Measurements from ENCODE around the gene DMRT1.

DNA sequence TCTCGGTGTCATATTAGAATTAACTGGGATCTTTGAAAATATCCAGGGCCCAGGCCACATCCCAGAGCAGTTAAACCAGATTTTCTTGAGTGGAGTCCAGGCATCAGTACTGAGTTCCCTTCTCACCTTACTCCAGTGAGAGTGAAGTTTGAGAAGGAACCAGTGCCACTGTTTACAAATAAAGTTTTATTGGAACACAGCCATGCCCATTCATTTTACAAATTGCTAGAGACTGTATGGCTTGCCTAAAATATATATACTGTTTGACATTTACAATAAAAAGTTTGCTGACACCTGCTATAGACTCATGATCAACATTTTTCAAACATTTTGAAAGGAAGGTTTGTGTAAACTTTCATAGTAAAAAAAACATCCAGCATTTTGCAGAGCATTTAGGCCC, 71.3 kb downstream of the DMRT1 start:
- TF ChIP-seq, protein P1, sequence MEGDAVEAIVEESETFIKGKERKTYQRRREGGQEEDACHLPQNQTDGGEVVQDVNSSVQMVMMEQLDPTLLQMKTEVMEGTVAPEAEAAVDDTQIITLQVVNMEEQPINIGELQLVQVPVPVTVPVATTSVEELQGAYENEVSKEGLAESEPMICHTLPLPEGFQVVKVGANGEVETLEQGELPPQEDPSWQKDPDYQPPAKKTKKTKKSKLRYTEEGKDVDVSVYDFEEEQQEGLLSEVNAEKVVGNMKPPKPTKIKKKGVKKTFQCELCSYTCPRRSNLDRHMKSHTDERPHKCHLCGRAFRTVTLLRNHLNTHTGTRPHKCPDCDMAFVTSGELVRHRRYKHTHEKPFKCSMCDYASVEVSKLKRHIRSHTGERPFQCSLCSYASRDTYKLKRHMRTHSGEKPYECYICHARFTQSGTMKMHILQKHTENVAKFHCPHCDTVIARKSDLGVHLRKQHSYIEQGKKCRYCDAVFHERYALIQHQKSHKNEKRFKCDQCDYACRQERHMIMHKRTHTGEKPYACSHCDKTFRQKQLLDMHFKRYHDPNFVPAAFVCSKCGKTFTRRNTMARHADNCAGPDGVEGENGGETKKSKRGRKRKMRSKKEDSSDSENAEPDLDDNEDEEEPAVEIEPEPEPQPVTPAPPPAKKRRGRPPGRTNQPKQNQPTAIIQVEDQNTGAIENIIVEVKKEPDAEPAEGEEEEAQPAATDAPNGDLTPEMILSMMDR (IDR thresholded peaks at IDR 0.05 in 2 of 3, conservative IDR thresholded peaks at IDR 0.05 in 1 of 3; ENCODE audit: borderline replicate concordance in 1 of 3, insufficient read depth in 1 of 3, low read depth in 2 of 3, low read length in 2 of 3): no peak
- no peak for TF ChIP-seq POLR2AphosphoS5 (IDR thresholded peaks at IDR 0.05; ENCODE audit: low read depth, low read length)
- no peak for TF ChIP-seq EGR1 (IDR thresholded peaks at IDR 0.05; ENCODE audit: low read depth)
- TF ChIP-seq CEBPB (IDR thresholded peaks at IDR 0.05; ENCODE audit: low read depth): no peak
- TF ChIP-seq, protein P2, sequence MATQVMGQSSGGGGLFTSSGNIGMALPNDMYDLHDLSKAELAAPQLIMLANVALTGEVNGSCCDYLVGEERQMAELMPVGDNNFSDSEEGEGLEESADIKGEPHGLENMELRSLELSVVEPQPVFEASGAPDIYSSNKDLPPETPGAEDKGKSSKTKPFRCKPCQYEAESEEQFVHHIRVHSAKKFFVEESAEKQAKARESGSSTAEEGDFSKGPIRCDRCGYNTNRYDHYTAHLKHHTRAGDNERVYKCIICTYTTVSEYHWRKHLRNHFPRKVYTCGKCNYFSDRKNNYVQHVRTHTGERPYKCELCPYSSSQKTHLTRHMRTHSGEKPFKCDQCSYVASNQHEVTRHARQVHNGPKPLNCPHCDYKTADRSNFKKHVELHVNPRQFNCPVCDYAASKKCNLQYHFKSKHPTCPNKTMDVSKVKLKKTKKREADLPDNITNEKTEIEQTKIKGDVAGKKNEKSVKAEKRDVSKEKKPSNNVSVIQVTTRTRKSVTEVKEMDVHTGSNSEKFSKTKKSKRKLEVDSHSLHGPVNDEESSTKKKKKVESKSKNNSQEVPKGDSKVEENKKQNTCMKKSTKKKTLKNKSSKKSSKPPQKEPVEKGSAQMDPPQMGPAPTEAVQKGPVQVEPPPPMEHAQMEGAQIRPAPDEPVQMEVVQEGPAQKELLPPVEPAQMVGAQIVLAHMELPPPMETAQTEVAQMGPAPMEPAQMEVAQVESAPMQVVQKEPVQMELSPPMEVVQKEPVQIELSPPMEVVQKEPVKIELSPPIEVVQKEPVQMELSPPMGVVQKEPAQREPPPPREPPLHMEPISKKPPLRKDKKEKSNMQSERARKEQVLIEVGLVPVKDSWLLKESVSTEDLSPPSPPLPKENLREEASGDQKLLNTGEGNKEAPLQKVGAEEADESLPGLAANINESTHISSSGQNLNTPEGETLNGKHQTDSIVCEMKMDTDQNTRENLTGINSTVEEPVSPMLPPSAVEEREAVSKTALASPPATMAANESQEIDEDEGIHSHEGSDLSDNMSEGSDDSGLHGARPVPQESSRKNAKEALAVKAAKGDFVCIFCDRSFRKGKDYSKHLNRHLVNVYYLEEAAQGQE (IDR thresholded peaks at IDR 0.05; ENCODE audit: low read depth): no peak
- no peak for TF ChIP-seq EZH2 (IDR thresholded peaks at IDR 0.05)
- no peak for TF ChIP-seq POLR2A (IDR thresholded peaks at IDR 0.05; ENCODE audit: borderline replicate concordance, extremely low read depth, insufficient read depth, insufficient read length)
- no peak for TF ChIP-seq TCF7L2 (IDR thresholded peaks at IDR 0.05; ENCODE audit: borderline replicate concordance, extremely low read depth, insufficient read depth, insufficient read length)
- TF ChIP-seq ELF1 (IDR thresholded peaks at IDR 0.05; ENCODE audit: borderline replicate concordance, low read depth): no peak
- no peak for TF ChIP-seq RAD21 (IDR thresholded peaks at IDR 0.05; ENCODE audit: low read depth)
- TF ChIP-seq JUND (IDR thresholded peaks at IDR 0.05): no peak
